HG02943 (cell line): ENCODE measurements around the gene VAMP7.
"Not testable (repeated sequence)": the region's sequence is repeated elsewhere in the genome, so short reads cannot be mapped to it uniquely, and the experiment has no call there.

Experiments used
- ATAC-seq: cut with Tn5 transposase; IDR thresholded peaks from one replicate; pipeline ENCODE4 v1.9.1; 2021; ENCODE audit warnings: mild to moderate bottlenecking, low read depth, moderate library complexity; ENCODE audit not compliant: unreplicated experiment

The VAMP7 gene

DNA sequence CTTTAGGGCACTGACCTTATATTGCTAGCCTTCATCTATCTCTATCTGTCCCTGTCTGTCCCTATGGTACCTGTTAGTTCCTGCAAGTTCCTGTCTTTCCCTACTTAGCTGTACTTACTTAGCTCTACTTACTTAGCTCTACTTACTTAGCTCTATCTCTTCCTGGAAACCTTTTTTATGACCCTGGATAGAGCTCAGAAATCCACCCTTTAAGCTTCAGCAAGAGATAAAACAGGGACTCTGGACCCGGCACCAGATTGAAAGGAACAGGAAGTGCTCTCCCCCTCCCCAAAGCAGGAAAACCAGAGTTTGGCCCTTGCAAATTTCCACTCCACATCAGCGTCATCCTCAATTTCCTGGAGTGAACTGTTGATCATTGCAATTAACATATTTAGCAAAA lies 104.1 kb downstream of the VAMP7 start:
- no peak for ATAC-seq

DNA sequence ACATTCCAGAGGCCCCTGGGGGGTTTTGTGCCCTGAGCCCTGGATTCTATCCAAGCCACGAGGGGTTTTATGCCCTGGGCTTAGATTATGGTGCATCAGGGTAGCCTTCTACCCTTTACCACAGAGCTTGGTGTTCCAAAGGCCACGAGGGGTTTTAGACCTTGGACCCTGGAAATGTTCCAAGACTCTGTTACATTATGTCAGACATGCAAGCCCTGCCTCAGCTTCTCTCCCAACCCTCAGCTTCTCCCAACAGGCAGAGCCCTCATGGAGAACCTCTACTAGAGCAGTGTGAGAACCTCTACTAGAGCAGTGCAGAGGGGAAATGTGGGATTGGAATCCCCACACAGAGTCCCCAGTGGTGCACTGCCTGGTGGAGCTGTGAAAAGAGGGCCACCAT lies 105.8 kb downstream of the VAMP7 start:
- not testable (repeated sequence) for ATAC-seq

DNA sequence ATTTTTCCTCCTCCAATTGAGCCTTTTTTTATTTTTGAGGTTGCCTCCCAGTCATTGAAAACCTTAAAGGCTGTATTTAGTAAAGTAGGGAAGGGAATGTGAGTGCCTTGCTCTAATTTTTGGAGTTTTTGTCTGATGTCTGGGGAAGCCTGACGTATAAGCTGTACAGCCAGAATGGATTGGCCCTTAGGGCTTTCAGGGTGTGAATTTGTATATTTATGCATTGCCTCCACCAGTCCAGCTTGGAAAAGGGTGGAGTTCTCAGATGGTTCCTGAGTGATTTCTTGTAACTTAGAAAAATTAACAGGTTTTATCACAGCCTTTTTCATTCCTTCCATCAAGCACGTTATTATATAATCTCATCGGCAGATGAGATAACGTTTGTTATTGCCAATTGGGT lies 107.7 kb downstream of the VAMP7 start:
- no peak for ATAC-seq
